Uterus (tissue), 4 donors: ENCODE data around the gene RNF17. TPM values are rescaled to one million over a fixed set of nuclear protein-coding genes. Genes with fewer than 3 reads are reported as not detected.

Experiments
- DNase-seq, 2 donors: peaks; one replicate each; pipeline ENCODE4 v3.0.0-alpha.2; 2019 to 2020
- H3K27ac ChIP-seq, 2 donors: fragments of 200-600 bp; sonication (generic); 1 replicate in 1 of 2; 2 replicates in 1 of 2; pipeline ENCODE4 v1.5.1; 2016 to 2018
- H3K27me3 ChIP-seq, 2 donors: fragments of 200-600 bp; sonication (generic); one replicate each; pipeline ENCODE4 v1.5.1; 2018 to 2019; ENCODE audit warnings: control low read depth in 1 of 2
- H3K36me3 ChIP-seq, 2 donors: fragments of 200-600 bp; sonication (generic); one replicate each; pipeline ENCODE4 v1.5.1; 2019; ENCODE audit warnings: control low read depth in 1 of 2
- H3K4me1 ChIP-seq, 2 donors: fragments of 200-600 bp; sonication (generic); one replicate each; pipeline ENCODE4 v1.5.1; 2018 to 2019; ENCODE audit warnings: control low read depth in 1 of 2
- H3K4me3 ChIP-seq, 2 donors: fragments of 200-600 bp; sonication (generic); 1 replicate in 1 of 2; 2 replicates in 1 of 2; pipeline ENCODE4 v1.5.1; 2018 to 2019; ENCODE audit warnings: mild to moderate bottlenecking in 1 of 2
- H3K9me3 ChIP-seq, 2 donors: fragments of 200-600 bp; sonication (generic); one replicate each; pipeline ENCODE4 v1.5.1; 2019; ENCODE audit warnings: control low read depth in 1 of 2
- CTCF ChIP-seq, 4 experiments: fragments of 200-600 bp in 2 of 4; fragments of 450-650 bp in 2 of 4; sonication (generic) in 2 of 4; IDR thresholded peaks; one replicate each; pipeline ENCODE4 v1.5.1; 2016 to 2019; ENCODE audit warnings: antibody characterized with exemption in 4 of 4, mild to moderate bottlenecking in 2 of 4, moderate library complexity in 1 of 4
- POLR2A ChIP-seq, 2 donors: fragments of 450-650 bp; IDR thresholded peaks; one replicate each; pipeline ENCODE4 v1.6.1; 2016; ENCODE audit warnings: antibody characterized with exemption in 2 of 2, mild to moderate bottlenecking in 1 of 2, moderate library complexity in 1 of 2
- intact Hi-C: fragments of 100-400 bp; cut with DNase I; formaldehyde crosslinking; loops from one replicate; pipeline ENCODE4 v1.15.1; 2023; ENCODE audit warnings: low total_unique reads
- total RNA-seq, 4 donors: library from RNA; depleted of rRNA in 3 of 4; stranded (reverse); fragments of >200 nt in 3 of 4; gene quantifications; one replicate each; pipeline versions ENCODE4 v1.1.0 to v1.2.4, GENCODE V29; 2014 to 2023
- donor health status: DM: yes; HTN: yes; CAD: no.

Gene RNF17
- total RNA-seq, 4 donors from 2014 or later: 0.28 to 0.49 TPM; not detected in 2

GRCh38 chr13:24748061-24748400 is 15.9 kb upstream of the RNF17 start:
- no peak overlapping the region for H3K4me3 ChIP-seq
- H3K36me3 ChIP-seq: no peaks in the 10 kb centered on the region
- H3K9me3 ChIP-seq: no peaks in the 10 kb centered on the region
- TF ChIP-seq CTCF (IDR thresholded peaks at IDR 0.05) (no peak), POLR2A (IDR thresholded peaks at IDR 0.05) (no peak)
- intact Hi-C loops: no loop called here
- H3K4me1 ChIP-seq: no peaks in the 10 kb centered on the region
- DNase-seq: no peak
- H3K27me3 ChIP-seq: no peaks in the 10 kb centered on the region
- H3K27ac ChIP-seq: no peak overlapping the region

GRCh38 chr13:24759197-24759596 is 4.8 kb upstream of the RNF17 start:
- DNase-seq: no peak
- no peak for TF ChIP-seq POLR2A (IDR thresholded peaks at IDR 0.05)
- TF ChIP-seq CTCF (IDR thresholded peaks at IDR 0.05): no peak
- Histone ChIP-seq H3K36me3 (no peaks in the 10 kb centered on the region), H3K4me1 (no peaks in the 10 kb centered on the region), H3K27ac (no peak overlapping the region), H3K27me3 (no peaks in the 10 kb centered on the region), H3K9me3 (no peaks in the 10 kb centered on the region), H3K4me3 (no peak overlapping the region)
- intact Hi-C loops: no loop called here

GRCh38 chr13:24764276-24764630 is 284 bp downstream of the RNF17 start:
- Histone ChIP-seq H3K9me3 (no peaks in the 10 kb centered on the region), H3K36me3 (no peaks in the 10 kb centered on the region), H3K27me3 (no peaks in the 10 kb centered on the region), H3K27ac (no peak overlapping the region), H3K4me1 (no peaks in the 10 kb centered on the region), H3K4me3 (no peak overlapping the region)
- no peak for DNase-seq
- TF ChIP-seq CTCF (IDR thresholded peaks at IDR 0.05) (no peak), POLR2A (IDR thresholded peaks at IDR 0.05) (no peak)
- intact Hi-C loops: no loop called here

GRCh38 chr13:24777171-24777570 is 13.2 kb downstream of the RNF17 start:
- no peak for DNase-seq
- Histone ChIP-seq H3K27me3 (no peaks in the 10 kb centered on the region), H3K36me3 (no peaks in the 10 kb centered on the region), H3K4me1 (no peaks in the 10 kb centered on the region), H3K4me3 (no peak overlapping the region), H3K9me3 (no peaks in the 10 kb centered on the region), H3K27ac (no peak overlapping the region)
- TF ChIP-seq CTCF (IDR thresholded peaks at IDR 0.05) (no peak), POLR2A (IDR thresholded peaks at IDR 0.05) (no peak)
- intact Hi-C loops: no loop called here

- no peak overlapping the region for H3K4me3 ChIP-seq
- intact Hi-C loops: no loop called here
- H3K27ac ChIP-seq: no peak overlapping the region
- H3K27me3 ChIP-seq: no peaks in the 10 kb centered on the region
- DNase-seq: no peak
- H3K4me1 ChIP-seq: no peaks in the 10 kb centered on the region
- no peaks in the 10 kb centered on the region for H3K36me3 ChIP-seq
- TF ChIP-seq CTCF (IDR thresholded peaks at IDR 0.05) (no peak), POLR2A (IDR thresholded peaks at IDR 0.05) (no peak)
- H3K9me3 ChIP-seq: no peaks in the 10 kb centered on the region
Observed at GRCh38 chr13:24784319-24784718, 20.4 kb downstream of the RNF17 start.
